ENCODE results near the gene CCT5.

CCT5 gene

GRCh38 chr5:10215366-10215765, 34.7 kb upstream of the CCT5 start:
- H3K9me3 ChIP-seq (ENCODE audit: insufficient read depth, low read depth, low read length) = no peaks in the 10 kb centered on the region
- no peaks in the 10 kb centered on the region for H3K79me2 ChIP-seq (ENCODE audit: insufficient read depth, low read length)
- no peaks in the 10 kb centered on the region for H4K20me1 ChIP-seq (ENCODE audit: insufficient read depth, low read length, poor library complexity, severe bottlenecking)
- H3K36me3 ChIP-seq (ENCODE audit: insufficient read depth, low read length) = no peaks in the 10 kb centered on the region
- no peak overlapping the region for H3K4me3 ChIP-seq (ENCODE audit: low read length, poor library complexity, severe bottlenecking)
- no peaks in the 10 kb centered on the region for H3K27me3 ChIP-seq (ENCODE audit: insufficient read depth, low read length, poor library complexity, severe bottlenecking)
- H3K4me1 ChIP-seq (ENCODE audit: insufficient read depth, low read length, poor library complexity, severe bottlenecking) = no peaks in the 10 kb centered on the region
- TF ChIP-seq CTCF (conservative IDR thresholded peaks at IDR 0.05; ENCODE audit: low read length) = no peak
- H3F3A ChIP-seq (ENCODE audit: low read depth) = no peaks in the 10 kb centered on the region
- no peaks in the 10 kb centered on the region for H3K9me2 ChIP-seq (replicated peaks; ENCODE audit: low read depth, low read length)
- no peak overlapping the region for H3K4me2 ChIP-seq (ENCODE audit: low read depth, low read length, poor library complexity, severe bottlenecking)
- H2AFZ ChIP-seq (ENCODE audit: low read length) = no peak overlapping the region
- H3K9ac ChIP-seq (ENCODE audit: low read depth, low read length, poor library complexity, severe bottlenecking) = no peak overlapping the region

DNA sequence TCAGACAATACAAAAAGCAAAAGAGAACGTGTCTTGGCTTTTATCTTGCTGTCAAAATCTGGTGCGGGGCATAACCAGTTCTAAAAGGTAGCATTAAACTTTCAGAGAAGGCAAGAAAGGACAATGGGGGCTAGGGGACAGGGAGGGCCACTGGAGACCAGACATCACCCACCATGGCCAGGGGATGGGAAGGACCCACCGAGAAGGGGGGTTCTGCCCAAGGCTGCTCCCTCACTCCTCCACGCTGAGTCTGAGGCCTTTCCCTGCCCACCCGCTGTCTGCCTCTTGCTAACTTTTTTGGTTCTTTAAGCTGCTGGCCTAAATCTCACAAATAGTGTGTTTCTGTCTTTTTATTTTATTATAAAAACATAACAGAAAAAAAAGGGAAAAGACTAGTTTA, 34.0 kb upstream of the CCT5 start:
- H4K20me1 ChIP-seq (ENCODE audit: insufficient read depth, low read length, poor library complexity, severe bottlenecking) = no peaks in the 10 kb centered on the region
- no peak overlapping the region for H2AFZ ChIP-seq (ENCODE audit: low read length)
- H3K4me1 ChIP-seq (ENCODE audit: insufficient read depth, low read length, poor library complexity, severe bottlenecking) = no peaks in the 10 kb centered on the region
- H3K9me3 ChIP-seq (ENCODE audit: insufficient read depth, low read depth, low read length) = no peaks in the 10 kb centered on the region
- TF ChIP-seq EZH2phosphoT487 (IDR thresholded peaks at IDR 0.05; ENCODE audit: borderline replicate concordance) = no peak
- TF ChIP-seq CTCF (conservative IDR thresholded peaks at IDR 0.05; ENCODE audit: low read length) = no peak
- H3F3A ChIP-seq (ENCODE audit: low read depth) = no peaks in the 10 kb centered on the region
- no peaks in the 10 kb centered on the region for H3K27me3 ChIP-seq (ENCODE audit: insufficient read depth, low read length, poor library complexity, severe bottlenecking)
- H3K4me3 ChIP-seq (ENCODE audit: low read length, poor library complexity, severe bottlenecking) = no peak overlapping the region
- H3K36me3 ChIP-seq (ENCODE audit: insufficient read depth, low read length) = no peaks in the 10 kb centered on the region
- H3K9ac ChIP-seq (ENCODE audit: low read depth, low read length, poor library complexity, severe bottlenecking) = no peak overlapping the region
- H3K79me2 ChIP-seq (ENCODE audit: insufficient read depth, low read length) = no peaks in the 10 kb centered on the region
- no peak overlapping the region for H3K4me2 ChIP-seq (ENCODE audit: low read depth, low read length, poor library complexity, severe bottlenecking)
- no peaks in the 10 kb centered on the region for H3K9me2 ChIP-seq (replicated peaks; ENCODE audit: low read depth, low read length)

- Histone ChIP-seq H2AFZ (ENCODE audit: low read length) (no peak overlapping the region), H3K9me2 (replicated peaks; ENCODE audit: low read depth, low read length) (no peaks in the 10 kb centered on the region), H3K9ac (ENCODE audit: low read depth, low read length, poor library complexity, severe bottlenecking) (no peak overlapping the region), H4K20me1 (ENCODE audit: insufficient read depth, low read length, poor library complexity, severe bottlenecking) (no peaks in the 10 kb centered on the region), H3K4me3 (ENCODE audit: low read length, poor library complexity, severe bottlenecking) (no peak overlapping the region), H3K4me1 (ENCODE audit: insufficient read depth, low read length, poor library complexity, severe bottlenecking) (no peaks in the 10 kb centered on the region), H3K27me3 (ENCODE audit: insufficient read depth, low read length, poor library complexity, severe bottlenecking) (no peaks in the 10 kb centered on the region), H3K36me3 (ENCODE audit: insufficient read depth, low read length) (no peaks in the 10 kb centered on the region), H3K4me2 (ENCODE audit: low read depth, low read length, poor library complexity, severe bottlenecking) (no peak overlapping the region), H3F3A (ENCODE audit: low read depth) (no peaks in the 10 kb centered on the region), H3K79me2 (ENCODE audit: insufficient read depth, low read length) (no peaks in the 10 kb centered on the region), H3K9me3 (ENCODE audit: insufficient read depth, low read depth, low read length) (no peaks in the 10 kb centered on the region)
- TF ChIP-seq EZH2phosphoT487 (IDR thresholded peaks at IDR 0.05; ENCODE audit: borderline replicate concordance) (no peak), CTCF (conservative IDR thresholded peaks at IDR 0.05; ENCODE audit: low read length) (no peak)
These were observed 31.4 kb upstream of the CCT5 start for GRCh38 chr5:10218658-10219057.
